K562 (cell line): ENCODE data around the gene FRMD4A. TPM values are rescaled to one million over a fixed set of nuclear protein-coding genes. Genes with fewer than 3 reads are reported as not detected.

Source experiments
- ATAC-seq: fragments of 200-7000 bp; cut with Tn5 transposase; 3 replicates; pipeline ENCODE4 v1.9.1; 2020; ENCODE audit warnings: moderate library complexity
- BruUV-seq: library from RNA; stranded (reverse); fragments of 400-500 nt; replicated peaks from 2 replicates; lab custom pipeline; 2021; lab: Mats Ljungman, UMichigan
- CTCF ChIA-PET: fragments of 300-600 bp; formaldehyde crosslinking; extraction: SDS; loops from one replicate; lab custom pipeline; 2021; ENCODE audit warnings: low intra/inter-chr PET ratio; lab: Yijun Ruan, JAX
- POLR2A ChIA-PET: fragments of 300-600, 350-650 bp; sonication (Branson Sonifier 250); formaldehyde crosslinking; extraction: SDS; loops from one replicate; lab custom pipeline; 2021; ENCODE audit warnings: antibody characterized with exemption, inconsistent platforms; lab: Yijun Ruan, JAX
- DNase-seq, 4 experiments: peaks; one replicate each; pipeline versions ENCODE4 v3.0.0 to v3.0.0-alpha.2; 2011 to 2018; ENCODE audit warnings: low spot score in 3 of 4, mixed read lengths in 3 of 4; ENCODE audit errors: extremely low read depth in 1 of 4
- FAIRE-seq: peaks from 2 replicates; lab custom pipeline; 2011; peaks lifted over from hg19 to GRCh38; lab: Jason Lieb, UNC
- H2AFZ ChIP-seq: 2 replicates; pipeline ENCODE4 v1.6.0; 2011; ENCODE audit warnings: low read depth, low read length, control low read depth, inconsistent platforms
- H3K27ac ChIP-seq: fragments of 200-600 bp; 3 replicates; pipeline ENCODE4 v1.8.0; 2011; ENCODE audit warnings: low read depth, mild to moderate bottlenecking, control low read depth, inconsistent platforms, low read length, moderate library complexity, mixed read lengths; ENCODE audit errors: extremely low read depth
- H3K27me3 ChIP-seq, 2 experiments: fragments of 300-600 bp in 1 of 2; 2 replicates in 1 of 2; 3 replicates in 1 of 2; pipeline versions ENCODE4 v1.6.0 to v1.8.0; 2011; ENCODE audit warnings: inconsistent platforms in 2 of 2, low read length in 2 of 2, mild to moderate bottlenecking in 1 of 2, mixed read lengths in 1 of 2, moderate library complexity in 1 of 2; ENCODE audit not compliant: control insufficient read depth in 2 of 2, insufficient read depth in 2 of 2
- H3K36me3 ChIP-seq: fragments of 300-600 bp; 3 replicates; pipeline ENCODE4 v1.8.0; 2011; ENCODE audit warnings: mild to moderate bottlenecking, low read length, inconsistent platforms; ENCODE audit not compliant: control insufficient read depth, insufficient read depth
- H3K4me1 ChIP-seq, 2 experiments: fragments of 200-600 bp in 1 of 2; replicated peaks in 1 of 2; 2 replicates in 1 of 2; 3 replicates in 1 of 2; pipeline versions ENCODE4 v1.5.1 to v1.8.0; 2011; ENCODE audit warnings: inconsistent platforms in 2 of 2, low read length in 2 of 2, mild to moderate bottlenecking in 1 of 2, mixed read lengths in 1 of 2, moderate library complexity in 1 of 2; ENCODE audit not compliant: control insufficient read depth in 2 of 2, insufficient read depth in 2 of 2
- H3K4me2 ChIP-seq: 2 replicates; pipeline ENCODE4 v1.6.1; 2011; ENCODE audit warnings: low read length, control low read depth, inconsistent platforms, mixed read lengths; ENCODE audit not compliant: insufficient read depth
- H3K4me3 ChIP-seq: fragments of 200-600 bp; sonication (generic), shearing (Covaris generic); 2 replicates; pipeline ENCODE4 v1.5.1; 2016; ENCODE audit warnings: control low read depth, inconsistent platforms
- H3K79me2 ChIP-seq: fragments of 200-600 bp; 3 replicates; pipeline ENCODE4 v1.8.0; 2011; ENCODE audit warnings: low read length, inconsistent platforms; ENCODE audit not compliant: control insufficient read depth, insufficient read depth
- H3K9ac ChIP-seq, 2 experiments: 2 replicates each; pipeline versions ENCODE4 v1.6.0 to v1.6.1; 2011; ENCODE audit warnings: low read depth in 2 of 2, low read length in 2 of 2, control low read depth in 1 of 2, inconsistent platforms in 1 of 2, mild to moderate bottlenecking in 1 of 2, mixed read lengths in 1 of 2; ENCODE audit not compliant: insufficient read depth in 1 of 2
- H3K9me1 ChIP-seq: one replicate; pipeline ENCODE4 v1.6.0; 2011; ENCODE audit warnings: inconsistent platforms, mild to moderate bottlenecking, low read length, moderate library complexity; ENCODE audit not compliant: control insufficient read depth, insufficient read depth
- H3K9me3 ChIP-seq: replicated peaks from 2 replicates; pipeline ENCODE4 v1.5.1; 2011; ENCODE audit warnings: low read depth, low read length, inconsistent platforms; ENCODE audit not compliant: control insufficient read depth, insufficient read depth
- H4K20me1 ChIP-seq: replicated peaks from 2 replicates; pipeline ENCODE4 v1.6.1; 2011; ENCODE audit warnings: low read length, inconsistent platforms, mixed read lengths; ENCODE audit not compliant: control insufficient read depth, insufficient read depth
- BRD9 ChIP-seq: fragments of 450-650 bp; IDR thresholded peaks from 2 replicates; pipeline ENCODE4 v1.6.1; 2018; ENCODE audit warnings: low read depth; ENCODE audit not compliant: partially characterized antibody
- CHD7 ChIP-seq: fragments of 200-600 bp; sonication (generic); IDR thresholded peaks from one replicate; pipeline ENCODE4 v1.6.1; 2012; ENCODE audit warnings: mild to moderate bottlenecking, low read depth, low read length, inconsistent platforms
- ETV1 ChIP-seq: fragments of 450-650 bp; conservative IDR thresholded peaks from 2 replicates; pipeline ENCODE4 v1.6.1; 2016; ENCODE audit warnings: missing genetic modification characterization, control low read depth, low read depth, missing compliant biosample characterization
- GABPB1 ChIP-seq: sonication (generic); formaldehyde crosslinking; IDR thresholded peaks from 2 replicates; pipeline ENCODE4 v1.8.0; 2022; ENCODE audit warnings: mild to moderate bottlenecking, missing genetic modification reagents
- KDM5B ChIP-seq: fragments of 200-600 bp; sonication (generic); IDR thresholded peaks from 2 replicates; pipeline ENCODE4 v1.6.1; 2012; ENCODE audit warnings: low read depth, mild to moderate bottlenecking, moderate library complexity, low read length, control low read depth, inconsistent platforms; ENCODE audit not compliant: insufficient replicate concordance
- KLF1 ChIP-seq: fragments of 450-650 bp; IDR thresholded peaks from 2 replicates; pipeline ENCODE4 v1.6.1; 2016; ENCODE audit warnings: missing genetic modification characterization, missing compliant biosample characterization
- MTA1 ChIP-seq: fragments of 450-650 bp; IDR thresholded peaks from 2 replicates; pipeline ENCODE4 v1.6.1; 2017; ENCODE audit warnings: borderline replicate concordance
- RBM15 ChIP-seq: fragments of 200-400 bp; formaldehyde crosslinking; IDR thresholded peaks from 2 replicates; pipeline ENCODE4 v1.6.1; 2018; ENCODE audit warnings: mild to moderate bottlenecking, low read length, moderate library complexity; ENCODE audit not compliant: insufficient read depth
- ZBTB33 ChIP-seq: sonication (generic); formaldehyde crosslinking; IDR thresholded peaks from 2 replicates; pipeline ENCODE4 v1.8.1; 2023; ENCODE audit warnings: mild to moderate bottlenecking, missing genetic modification reagents
- ZNF282 ChIP-seq: sonication (generic); formaldehyde crosslinking; IDR thresholded peaks from 2 replicates; pipeline ENCODE4 v1.8.1; 2023; ENCODE audit warnings: missing genetic modification reagents
- WGBS: fragments of 100-300 bp; shearing (Covaris generic); methylation state at CpG from one replicate; pipeline ENCODE4 v1.1.6; 2016; ENCODE audit warnings: low coverage, mixed read lengths; ENCODE audit not compliant: insufficient coverage; ENCODE audit errors: missing lambda C conversion rate; 5-methylcytosine and 5-hydroxymethylcytosine counted together
- in situ Hi-C: fragments of 300-500 bp; cut with MboI; formaldehyde crosslinking; loops from 4 replicates; pipeline ENCODE4 v1.15.0; 2018; ENCODE audit warnings: inconsistent platforms, mixed read lengths
- intact Hi-C: fragments of 100-400 bp; cut with micrococcal nuclease; formaldehyde crosslinking; loops from 2 replicates; pipeline ENCODE4 v1.14.2; 2022
- polyA plus RNA-seq, 8 experiments: library from polyadenylated mRNA; depleted of rRNA in 4 of 8; stranded (reverse) in 5 of 8; unstranded in 3 of 8; fragments of >200 nt; fragmentation: Nextera tagmentation in 2 of 8; fragmentation: Illumina TruSeq in 1 of 8; extraction: Ambion mirVana in 2 of 8; extraction: Trizol in 1 of 8; gene quantifications; 2 replicates each; pipeline versions ENCODE4 v1.2.1 to v1.2.3, GENCODE V29; 2011 to 2014; ENCODE audit warnings: inconsistent platforms in 1 of 8, missing spikeins in 1 of 8
- total RNA-seq, 7 experiments: library from RNA; depleted of rRNA in 6 of 7; stranded (reverse); fragments of >200 nt in 6 of 7; fragmentation: Illumina TruSeq in 2 of 7; extraction: Trizol in 2 of 7; gene quantifications; 2 replicates each; pipeline versions ENCODE4 v1.2.1 to v1.2.3, GENCODE V29; 2011 to 2021; ENCODE audit warnings: low replicate concordance in 1 of 7

Gene FRMD4A
- total and polyA plus RNA-seq, 9 of the 15 experiments (the other 6 are each of a cell fraction or from before 2014, with no cell fraction given), result 0.80 to 5.2 (median 3.0) TPM

GRCh38 chr10:13672548-13672947, 658.2 kb downstream of the FRMD4A start:
- no peaks in the 10 kb centered on the region for H3K9me1 ChIP-seq
- POLR2A ChIA-PET, result no interaction called here
- ATAC-seq, result no peak
- no peak overlapping the region for H3K27ac ChIP-seq
- intact Hi-C loops, result no loop called here
- H3K27me3 ChIP-seq, result no peaks in the 10 kb centered on the region; a peak in 1 of 5 replicates
- in situ Hi-C loops, result no loop called here
- BruUV-seq, result no TSS peak
- H3K4me1 ChIP-seq, result no peaks in the 10 kb centered on the region
- H3K4me3 ChIP-seq, result no peak overlapping the region
- H3K4me2 ChIP-seq, result no peak overlapping the region
- no peak for FAIRE-seq
- no peak for DNase-seq
- no peak overlapping the region for H3K9ac ChIP-seq
- no peaks in the 10 kb centered on the region; the same call in 2 of the 3 replicates for H3K36me3 ChIP-seq
- H3K79me2 ChIP-seq, result no peaks in the 10 kb centered on the region
- H2AFZ ChIP-seq, result no peak overlapping the region
- 0 out of 2 replicates have a peak, but pooled peaks cover 6% of the 10 kb centered on the region for H4K20me1 ChIP-seq
- no peaks in the 10 kb centered on the region for H3K9me3 ChIP-seq
- WGBS, result 27% methylated on average over 7 of the region's 7 CpGs
- CTCF ChIA-PET, result no interaction called here
- no peak for TF ChIP-seq BRD9
- TF ChIP-seq ETV1 (tag), result no peak
- no peak for TF ChIP-seq RBM15
- TF ChIP-seq KDM5B, result no peak
- no peak for TF ChIP-seq MTA1
- TF ChIP-seq ZNF282 (CRISPR knock-in tag), result no peak
- no peak for TF ChIP-seq CHD7
- TF ChIP-seq GABPB1 (CRISPR knock-in tag), result no peak
- no peak for TF ChIP-seq ZBTB33 (CRISPR knock-in tag)
- no peak for TF ChIP-seq KLF1
